Cerebellar cortex (tissue), 1 donor: Measurements from ENCODE around the gene RNF31.

Experiments
- DNase-seq: peaks from one replicate; pipeline ENCODE4 v3.0.0-alpha.2; 2015; ENCODE audit warnings: low spot score

Gene RNF31

GRCh38 chr14:24182110-24182882 is 35.0 kb downstream of the RNF31 start:
- no peak for DNase-seq

GRCh38 chr14:24183014-24183481 is 35.8 kb downstream of the RNF31 start:
- no peak for DNase-seq

- DNase-seq: no peak
These were observed 37.0 kb downstream of the RNF31 start for GRCh38 chr14:24184104-24184970.

- DNase-seq: no peak
These were observed 37.7 kb downstream of the RNF31 start for GRCh38 chr14:24185026-24185425.

- no peak for DNase-seq
These were observed 38.4 kb downstream of the RNF31 start for GRCh38 chr14:24185741-24186140.

GRCh38 chr14:24186831-24187538 is 39.7 kb downstream of the RNF31 start:
- no peak for DNase-seq

- no peak for DNase-seq
These were observed 40.2 kb downstream of the RNF31 start for GRCh38 chr14:24187539-24187915.

- peak; percentile 97 for DNase-seq
These were observed 41.2 kb downstream of the RNF31 start, which contains the start of gene IPO4 for GRCh38 chr14:24188251-24189058. Gene IPO4, minus strand, starts transcription at chr14:24188816. Its CDS starts 29 bp downstream, at chr14:24188787.

GRCh38 chr14:24189059-24189375 is 41.7 kb downstream of the RNF31 start:
- no peak for DNase-seq

GRCh38 chr14:24189460-24189859 is 42.2 kb downstream of the RNF31 start:
- no peak for DNase-seq

GRCh38 chr14:24190416-24190815 is 43.1 kb downstream of the RNF31 start:
- DNase-seq: no peak

- DNase-seq: no peak
These were observed 45.6 kb downstream of the RNF31 start for GRCh38 chr14:24192933-24193332.

- peak; percentile 18 for DNase-seq
These were observed 47.0 kb downstream of the RNF31 start for GRCh38 chr14:24194186-24194872.

GRCh38 chr14:24194873-24195185 is 47.5 kb downstream of the RNF31 start:
- no peak for DNase-seq

- peak; percentile 82 for DNase-seq
These were observed 48.1 kb downstream of the RNF31 start, which contains the start of gene TM9SF1 for GRCh38 chr14:24195186-24196070. Gene TM9SF1, minus strand, starts transcription at chr14:24195441. Its CDS starts 422 bp downstream, at chr14:24195019.

GRCh38 chr14:24196071-24197055 is 49.1 kb downstream of the RNF31 start:
- peak; percentile 38 for DNase-seq

- no peak for DNase-seq
These were observed 49.8 kb downstream of the RNF31 start for GRCh38 chr14:24197056-24197450.

- DNase-seq: no peak
These were observed 51.7 kb downstream of the RNF31 start for GRCh38 chr14:24198814-24199524.
